Measurements from ENCODE around the gene ALK.

DNA sequence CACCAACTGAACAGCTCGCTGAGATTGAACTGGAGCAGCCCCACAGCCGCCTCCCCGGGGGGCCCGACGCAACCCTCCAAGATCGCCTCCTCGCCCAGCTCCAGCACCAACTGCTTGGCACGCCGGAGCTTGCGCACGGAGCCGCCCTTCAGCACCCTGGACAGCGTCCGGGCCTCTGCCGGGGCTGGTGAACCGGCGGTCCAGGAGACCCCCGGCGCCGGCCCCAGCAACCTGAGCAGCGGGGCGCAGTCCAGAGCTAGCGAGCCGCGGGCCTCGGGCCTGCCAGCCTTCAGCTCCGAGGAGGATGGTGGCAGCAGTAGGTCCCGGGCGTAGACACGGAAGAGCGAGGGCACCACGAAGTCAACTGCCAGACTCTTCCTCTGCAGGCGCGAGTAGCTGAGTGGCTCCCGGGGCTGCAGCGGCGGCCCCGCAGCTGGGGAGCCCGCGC, 1.2 kb downstream of the ALK start:
- TF ChIP-seq TAF1 (IDR thresholded peaks at IDR 0.05; ENCODE audit: low read depth) (no peak), YY1 (IDR thresholded peaks at IDR 0.05; ENCODE audit: low read depth) (no peak), NFIC (IDR thresholded peaks at IDR 0.05) (no peak), ZBTB7A (IDR thresholded peaks at IDR 0.05; ENCODE audit: low read depth) (peak; percentile 95), RAD21 (IDR thresholded peaks at IDR 0.05; ENCODE audit: low read depth) (no peak), CREB1 (IDR thresholded peaks at IDR 0.05; ENCODE audit: low read depth) (no peak), CEBPB (IDR thresholded peaks at IDR 0.05) (no peak)
- TF ChIP-seq, protein P1, sequence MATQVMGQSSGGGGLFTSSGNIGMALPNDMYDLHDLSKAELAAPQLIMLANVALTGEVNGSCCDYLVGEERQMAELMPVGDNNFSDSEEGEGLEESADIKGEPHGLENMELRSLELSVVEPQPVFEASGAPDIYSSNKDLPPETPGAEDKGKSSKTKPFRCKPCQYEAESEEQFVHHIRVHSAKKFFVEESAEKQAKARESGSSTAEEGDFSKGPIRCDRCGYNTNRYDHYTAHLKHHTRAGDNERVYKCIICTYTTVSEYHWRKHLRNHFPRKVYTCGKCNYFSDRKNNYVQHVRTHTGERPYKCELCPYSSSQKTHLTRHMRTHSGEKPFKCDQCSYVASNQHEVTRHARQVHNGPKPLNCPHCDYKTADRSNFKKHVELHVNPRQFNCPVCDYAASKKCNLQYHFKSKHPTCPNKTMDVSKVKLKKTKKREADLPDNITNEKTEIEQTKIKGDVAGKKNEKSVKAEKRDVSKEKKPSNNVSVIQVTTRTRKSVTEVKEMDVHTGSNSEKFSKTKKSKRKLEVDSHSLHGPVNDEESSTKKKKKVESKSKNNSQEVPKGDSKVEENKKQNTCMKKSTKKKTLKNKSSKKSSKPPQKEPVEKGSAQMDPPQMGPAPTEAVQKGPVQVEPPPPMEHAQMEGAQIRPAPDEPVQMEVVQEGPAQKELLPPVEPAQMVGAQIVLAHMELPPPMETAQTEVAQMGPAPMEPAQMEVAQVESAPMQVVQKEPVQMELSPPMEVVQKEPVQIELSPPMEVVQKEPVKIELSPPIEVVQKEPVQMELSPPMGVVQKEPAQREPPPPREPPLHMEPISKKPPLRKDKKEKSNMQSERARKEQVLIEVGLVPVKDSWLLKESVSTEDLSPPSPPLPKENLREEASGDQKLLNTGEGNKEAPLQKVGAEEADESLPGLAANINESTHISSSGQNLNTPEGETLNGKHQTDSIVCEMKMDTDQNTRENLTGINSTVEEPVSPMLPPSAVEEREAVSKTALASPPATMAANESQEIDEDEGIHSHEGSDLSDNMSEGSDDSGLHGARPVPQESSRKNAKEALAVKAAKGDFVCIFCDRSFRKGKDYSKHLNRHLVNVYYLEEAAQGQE (IDR thresholded peaks at IDR 0.05; ENCODE audit: low read depth), result peak; percentile 98

All from Ishikawa (cell line).